HEK293 (cell line): Measurements from ENCODE around the gene PDE11A.

Experiments
- CTCF ChIA-PET: fragments of 350-600 bp; formaldehyde crosslinking; extraction: SDS; loops from one replicate; lab custom pipeline; 2021; ENCODE audit warnings: antibody characterized with exemption; lab: Yijun Ruan, JAX
- POLR2A ChIA-PET: fragments of 300-600 bp; formaldehyde crosslinking; extraction: SDS; loops from one replicate; lab custom pipeline; 2020; ENCODE audit warnings: antibody characterized with exemption, inconsistent platforms; lab: Yijun Ruan, JAX
- H3K27ac ChIP-seq: fragments of 200-500 bp; sonication (Bioruptor generic); 2 replicates; pipeline ENCODE4 v1.5.1; 2014; ENCODE audit warnings: low read depth, low read length, control low read depth, inconsistent platforms; ENCODE audit errors: extremely low read depth
- H3K36me3 ChIP-seq, 2 experiments: fragments of 200-500 bp in 1 of 2; sonication (Bioruptor generic) in 1 of 2; 1 replicate in 1 of 2; 2 replicates in 1 of 2; pipeline ENCODE4 v1.5.1; 2014 to 2017; ENCODE audit warnings: inconsistent platforms in 2 of 2, low read length in 2 of 2; ENCODE audit not compliant: control insufficient read depth in 2 of 2, insufficient read depth in 1 of 2
- H3K4me1 ChIP-seq: fragments of 200-500 bp; sonication (Bioruptor generic); 2 replicates; pipeline ENCODE4 v1.5.1; 2014; ENCODE audit warnings: mild to moderate bottlenecking, low read length, inconsistent platforms; ENCODE audit not compliant: control insufficient read depth, insufficient read depth
- H3K4me3 ChIP-seq: 2 replicates; pipeline ENCODE4 v1.5.1; 2011; ENCODE audit warnings: low read depth, mild to moderate bottlenecking, control low read depth, low read length, moderate library complexity
- H3K9me3 ChIP-seq: fragments of 200-500 bp; sonication (Bioruptor generic); 2 replicates; pipeline ENCODE4 v1.5.1; 2014; ENCODE audit warnings: low read depth, low read length, inconsistent platforms; ENCODE audit not compliant: control insufficient read depth, insufficient read depth
- HIC1 ChIP-seq: fragments of 450-650 bp; formaldehyde crosslinking; IDR thresholded peaks from 2 replicates; pipeline ENCODE4 v1.5.1; 2016; ENCODE audit warnings: missing biosample characterization, missing genetic modification characterization
- KLF1 ChIP-seq: fragments of 450-650 bp; formaldehyde crosslinking; IDR thresholded peaks from 2 replicates; pipeline ENCODE4 v1.5.1; 2016; ENCODE audit warnings: missing biosample characterization, missing genetic modification characterization
- PBX3 ChIP-seq: sonication (generic); formaldehyde crosslinking; IDR thresholded peaks from 2 replicates; pipeline ENCODE4 v1.8.1; 2022; ENCODE audit warnings: mild to moderate bottlenecking, moderate library complexity, missing genetic modification reagents
- PRDM10 ChIP-seq: fragments of 450-650 bp; formaldehyde crosslinking; IDR thresholded peaks from 2 replicates; pipeline ENCODE4 v1.5.1; 2016; ENCODE audit warnings: missing biosample characterization, missing genetic modification characterization
- SP3 ChIP-seq: fragments of 450-650 bp; formaldehyde crosslinking; IDR thresholded peaks from 2 replicates; pipeline ENCODE4 v1.5.1; 2016; ENCODE audit warnings: missing biosample characterization, missing genetic modification characterization
- ZBTB26 ChIP-seq: fragments of 450-650 bp; formaldehyde crosslinking; optimal IDR thresholded peaks from 2 replicates; pipeline ENCODE3; 2016; ENCODE audit warnings: missing biosample characterization, mild to moderate bottlenecking, missing genetic modification characterization
- ZBTB49 ChIP-seq: fragments of 450-650 bp; formaldehyde crosslinking; IDR thresholded peaks from 2 replicates; pipeline ENCODE4 v1.5.1; 2016; ENCODE audit warnings: missing biosample characterization, missing genetic modification characterization, low read depth
- ZNF10 ChIP-seq: fragments of 450-650 bp; formaldehyde crosslinking; IDR thresholded peaks from 2 replicates; pipeline ENCODE4 v1.5.1; 2017; ENCODE audit warnings: missing biosample characterization, missing genetic modification characterization
- ZNF155 ChIP-seq: fragments of 450-650 bp; formaldehyde crosslinking; IDR thresholded peaks from 2 replicates; pipeline ENCODE4 v1.5.1; 2016; ENCODE audit warnings: missing biosample characterization, missing genetic modification characterization
- ZNF416 ChIP-seq: fragments of 450-650 bp; formaldehyde crosslinking; IDR thresholded peaks from 2 replicates; pipeline ENCODE4 v1.5.1; 2016; ENCODE audit warnings: missing biosample characterization, missing genetic modification characterization
- ZNF426 ChIP-seq: fragments of 450-650 bp; formaldehyde crosslinking; IDR thresholded peaks from 2 replicates; pipeline ENCODE4 v1.5.1; 2017; ENCODE audit warnings: missing biosample characterization, missing genetic modification characterization, mild to moderate bottlenecking, inconsistent platforms, moderate library complexity
- ZNF521 ChIP-seq: fragments of 450-650 bp; formaldehyde crosslinking; IDR thresholded peaks from 2 replicates; pipeline ENCODE4 v1.5.1; 2017; ENCODE audit warnings: missing biosample characterization, mild to moderate bottlenecking, missing genetic modification characterization
- ZNF580 ChIP-seq: fragments of 450-650 bp; formaldehyde crosslinking; IDR thresholded peaks from 2 replicates; pipeline ENCODE4 v1.5.1; 2016; ENCODE audit warnings: missing biosample characterization, missing genetic modification characterization
- ZNF677 ChIP-seq: fragments of 450-650 bp; IDR thresholded peaks from 2 replicates; pipeline ENCODE4 v1.5.0; 2018; ENCODE audit warnings: missing biosample characterization, mild to moderate bottlenecking, missing genetic modification characterization, moderate library complexity
- ZNF692 ChIP-seq: fragments of 450-650 bp; formaldehyde crosslinking; IDR thresholded peaks from 2 replicates; pipeline ENCODE4 v1.5.1; 2016; ENCODE audit warnings: missing biosample characterization, missing genetic modification characterization

Gene PDE11A

GRCh38 chr2:177942731-177943130 is 129.8 kb downstream of the PDE11A start:
- no peaks in the 10 kb centered on the region for H3K9me3 ChIP-seq
- no peaks in the 10 kb centered on the region for H3K36me3 ChIP-seq
- CTCF ChIA-PET: interaction anchor here (0.6 kb wide), 1 partner anchor 8 kb away, joined by 3 read pairs; no protein-coding TSS in a partner anchor
- no peaks in the 10 kb centered on the region for H3K4me1 ChIP-seq
- no peak for TF ChIP-seq PBX3 (CRISPR knock-in tag)
- no peak for TF ChIP-seq ZNF416 (tag by site-specific recombination)
- no peak for TF ChIP-seq HIC1 (tag by site-specific recombination)
- no peak for TF ChIP-seq ZNF580 (tag by site-specific recombination)
- no peak for TF ChIP-seq ZBTB49 (tag by site-specific recombination)
- TF ChIP-seq ZBTB26 (tag by site-specific recombination): no peak
- TF ChIP-seq ZNF155 (tag by site-specific recombination): no peak
- no peak for TF ChIP-seq KLF1
- TF ChIP-seq ZNF426: no peak
- no peak for TF ChIP-seq ZNF692
- no peak for TF ChIP-seq PRDM10 (tag by site-specific recombination)
- TF ChIP-seq ZNF677: no peak
- TF ChIP-seq ZNF521 (tag by site-specific recombination): no peak
- TF ChIP-seq SP3: no peak
- TF ChIP-seq ZNF10: no peak
- H3K4me3 ChIP-seq: no peak overlapping the region
- POLR2A ChIA-PET: no interaction called here
- H3K27ac ChIP-seq: no peak overlapping the region
